WI38 (cell line): ENCODE data around the gene PROM1.

Source experiments
- H3K4me3 ChIP-seq: 2 replicates; pipeline ENCODE4 v1.5.1; 2011; ENCODE audit warnings: low read depth, mild to moderate bottlenecking, control low read depth, low read length
- TF ChIP-seq, protein P1 (sequence below): IDR thresholded peaks from 2 replicates; pipeline ENCODE4 v1.5.1; 2012; ENCODE audit warnings: low read depth, mild to moderate bottlenecking, control low read depth, low read length

PROM1 gene

DNA sequence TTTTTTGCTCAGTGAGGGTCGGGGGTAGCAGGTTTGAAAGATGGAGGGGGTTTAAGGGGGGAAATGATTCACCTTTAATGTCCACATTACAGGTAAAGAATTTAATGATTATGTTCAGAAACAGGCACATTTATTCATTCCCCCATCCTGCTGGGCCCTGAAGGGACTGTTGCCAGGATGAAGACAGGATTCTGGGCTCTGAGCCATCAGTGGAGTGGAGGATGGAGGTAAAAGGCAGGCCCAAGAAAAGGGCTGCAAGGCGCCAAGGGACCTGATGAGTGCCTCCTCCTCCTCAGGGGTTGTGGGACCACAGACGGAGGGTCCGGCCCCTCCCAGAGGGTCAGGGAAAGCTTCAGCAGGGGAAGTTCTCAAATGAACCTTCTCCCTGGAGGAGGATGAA lies 40.4 kb upstream of the PROM1 start:
- TF ChIP-seq, protein P1, sequence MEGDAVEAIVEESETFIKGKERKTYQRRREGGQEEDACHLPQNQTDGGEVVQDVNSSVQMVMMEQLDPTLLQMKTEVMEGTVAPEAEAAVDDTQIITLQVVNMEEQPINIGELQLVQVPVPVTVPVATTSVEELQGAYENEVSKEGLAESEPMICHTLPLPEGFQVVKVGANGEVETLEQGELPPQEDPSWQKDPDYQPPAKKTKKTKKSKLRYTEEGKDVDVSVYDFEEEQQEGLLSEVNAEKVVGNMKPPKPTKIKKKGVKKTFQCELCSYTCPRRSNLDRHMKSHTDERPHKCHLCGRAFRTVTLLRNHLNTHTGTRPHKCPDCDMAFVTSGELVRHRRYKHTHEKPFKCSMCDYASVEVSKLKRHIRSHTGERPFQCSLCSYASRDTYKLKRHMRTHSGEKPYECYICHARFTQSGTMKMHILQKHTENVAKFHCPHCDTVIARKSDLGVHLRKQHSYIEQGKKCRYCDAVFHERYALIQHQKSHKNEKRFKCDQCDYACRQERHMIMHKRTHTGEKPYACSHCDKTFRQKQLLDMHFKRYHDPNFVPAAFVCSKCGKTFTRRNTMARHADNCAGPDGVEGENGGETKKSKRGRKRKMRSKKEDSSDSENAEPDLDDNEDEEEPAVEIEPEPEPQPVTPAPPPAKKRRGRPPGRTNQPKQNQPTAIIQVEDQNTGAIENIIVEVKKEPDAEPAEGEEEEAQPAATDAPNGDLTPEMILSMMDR, result no peak
- no peak overlapping the region for H3K4me3 ChIP-seq

DNA sequence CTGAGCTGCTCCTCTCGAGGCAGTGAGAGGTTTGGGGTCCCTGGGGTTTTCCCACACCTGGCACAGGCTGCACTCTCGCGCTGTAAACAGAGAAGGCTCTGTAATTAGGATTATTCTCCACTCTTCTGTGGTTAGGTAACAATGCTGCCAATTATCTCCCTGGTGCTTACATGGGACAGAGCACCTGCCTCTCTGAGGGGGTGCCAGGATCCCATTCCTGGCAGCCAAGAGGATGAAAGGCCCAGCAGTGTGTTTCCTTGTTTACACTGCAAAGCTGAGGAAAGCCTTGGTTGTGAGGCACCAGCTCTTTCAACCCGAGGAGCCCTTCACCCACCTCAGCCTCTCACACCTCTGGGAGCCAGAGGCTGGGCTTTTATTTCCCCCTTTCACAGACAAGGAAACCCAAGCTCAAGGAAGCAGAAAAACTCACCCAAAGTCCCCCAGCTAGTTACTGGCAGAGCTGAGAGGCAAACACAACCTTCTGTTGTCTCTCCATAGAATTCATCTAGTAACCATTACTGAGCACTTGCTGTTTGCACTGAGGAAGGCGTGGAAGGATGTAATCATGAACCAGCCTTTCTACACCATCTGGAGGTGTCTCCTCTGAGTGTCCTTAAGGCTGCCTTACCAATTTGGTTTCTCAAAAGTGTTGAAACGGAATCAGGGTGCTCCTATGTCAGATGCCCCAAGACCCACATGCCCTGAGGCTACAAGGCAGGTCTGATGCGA lies 39.7 kb upstream of the PROM1 start:
- TF ChIP-seq, protein P1, result no peak
- no peak overlapping the region for H3K4me3 ChIP-seq

DNA sequence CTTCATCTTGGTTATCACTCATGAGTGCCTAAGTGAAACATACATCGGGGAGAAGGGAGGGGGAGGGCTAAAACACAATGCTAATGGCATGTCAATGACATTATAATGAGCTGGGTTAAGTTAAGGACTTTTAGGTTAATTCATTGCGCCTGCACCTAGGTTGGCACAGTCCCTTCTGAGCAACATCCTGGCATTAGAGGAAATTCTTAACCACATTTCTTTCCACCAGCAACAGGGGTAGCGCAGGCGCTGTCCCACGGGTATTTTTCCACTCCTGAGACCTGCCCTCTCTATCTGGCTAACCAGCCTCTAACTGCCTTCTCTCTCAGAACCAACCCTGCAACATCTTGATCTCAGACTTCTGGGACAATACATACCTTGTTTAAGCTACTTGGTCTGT lies 39.0 kb upstream of the PROM1 start:
- TF ChIP-seq, protein P1, result no peak
- no peak overlapping the region for H3K4me3 ChIP-seq

DNA sequence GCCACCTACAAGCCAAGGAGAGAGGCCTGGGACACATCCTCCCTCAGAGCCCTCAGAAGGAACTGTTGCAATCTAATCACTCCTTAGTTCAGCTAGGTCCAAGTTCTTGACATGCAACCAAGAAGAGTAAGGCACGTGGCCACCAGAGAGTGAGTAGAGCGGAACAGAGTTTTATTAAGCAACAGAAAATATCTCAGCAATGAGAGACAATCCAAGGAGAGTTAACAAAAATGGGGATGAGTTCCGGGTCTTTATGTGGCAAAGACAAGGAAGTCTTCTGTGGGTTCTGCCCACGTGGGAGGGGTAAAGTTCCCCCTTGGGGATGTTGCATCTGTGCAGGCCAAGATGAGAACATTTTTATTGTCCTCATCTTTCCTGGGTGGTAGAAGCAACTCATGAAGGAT lies 38.5 kb upstream of the PROM1 start:
- H3K4me3 ChIP-seq, result no peak overlapping the region
- TF ChIP-seq, protein P1, result no peak

DNA sequence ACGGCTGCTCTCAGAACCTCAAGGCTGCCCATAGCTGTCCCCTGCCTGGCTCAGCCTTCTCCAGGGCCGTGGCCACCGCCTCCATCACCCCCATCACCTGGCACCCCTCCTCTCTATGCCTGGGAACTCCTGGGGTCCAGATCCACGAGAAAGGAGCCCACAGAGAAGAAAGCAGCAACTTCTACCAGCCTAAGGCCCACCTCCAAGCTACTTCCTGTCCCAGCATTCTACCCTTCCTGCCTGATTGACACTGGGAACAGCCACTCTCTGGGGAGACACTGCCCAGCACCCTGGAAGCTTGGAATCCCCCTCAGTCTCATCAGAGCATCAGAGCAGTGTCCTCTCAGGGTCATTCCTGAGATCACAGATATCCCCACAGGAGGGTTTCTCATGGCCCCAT lies 36.9 kb upstream of the PROM1 start:
- H3K4me3 ChIP-seq, result no peak overlapping the region
- TF ChIP-seq, protein P1, result no peak

DNA sequence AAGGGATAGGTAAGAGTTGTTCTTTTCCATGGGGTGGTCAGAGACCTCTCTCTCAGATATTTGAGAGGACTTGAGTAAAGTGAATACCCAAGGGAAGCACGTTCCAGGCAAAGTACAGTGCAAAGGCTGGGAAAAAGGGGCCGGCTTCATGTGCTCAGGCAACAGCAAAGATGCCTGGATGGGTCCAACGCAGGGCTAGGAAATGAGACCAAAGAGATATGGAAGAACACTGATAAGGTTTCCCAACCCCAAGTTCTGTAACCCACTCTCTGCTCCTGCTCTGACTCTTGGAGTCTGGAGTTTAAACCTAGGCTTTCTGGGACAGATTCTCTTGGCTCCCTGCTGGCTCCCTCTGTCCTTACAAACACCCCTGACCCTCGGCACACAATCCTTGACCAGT lies 36.2 kb upstream of the PROM1 start:
- TF ChIP-seq, protein P1, result no peak
- no peak overlapping the region for H3K4me3 ChIP-seq

DNA sequence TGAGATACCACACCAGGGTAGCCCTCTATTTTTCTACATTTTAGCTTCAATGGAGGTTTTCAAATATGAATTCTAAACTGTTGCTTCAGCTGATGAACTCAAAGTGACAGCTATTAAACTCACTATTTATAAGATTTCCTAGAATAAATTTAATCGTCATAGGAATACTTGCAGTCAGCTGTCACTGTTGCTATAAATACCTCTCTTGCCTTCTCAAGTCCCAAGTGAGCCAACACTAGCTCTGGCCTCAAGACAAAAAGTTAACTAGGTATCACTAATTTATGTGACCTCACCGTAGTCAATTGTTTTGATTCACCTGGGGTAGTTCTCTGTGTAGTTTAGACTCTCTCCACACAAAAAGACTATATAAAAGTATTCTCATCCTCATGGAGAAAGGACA lies 34.3 kb upstream of the PROM1 start:
- TF ChIP-seq, protein P1, result no peak
- H3K4me3 ChIP-seq, result no peak overlapping the region
